ENCODE measurements around the gene CCNK.

Gene CCNK

GRCh38 chr14:99445931-99446330 lies 35.3 kb upstream of the CCNK start:
- Histone ChIP-seq H3K36me3 (ENCODE audit: insufficient read depth, low read length) (peaks cover 77% of the 10 kb centered on the region), H3K4me1 (ENCODE audit: insufficient read depth, low read length) (no peaks in the 10 kb centered on the region), H3K4me3 (ENCODE audit: low read depth in 1 of 2, low read length in 2 of 2) (no peak overlapping the region), H3K27ac (ENCODE audit: low read length) (no peak overlapping the region), H3K9me3 (ENCODE audit: insufficient read depth, low read length, severe bottlenecking) (no peaks in the 10 kb centered on the region), H3K79me2 (ENCODE audit: insufficient read depth, low read length) (peaks cover 9% of the 10 kb centered on the region), H2AFZ (ENCODE audit: low read depth, low read length) (no peak overlapping the region), H3K9ac (ENCODE audit: low read depth, low read length) (no peak overlapping the region), H3K27me3 (ENCODE audit: insufficient read depth, low read length, poor library complexity) (no peaks in the 10 kb centered on the region), H3K4me2 (ENCODE audit: insufficient read depth, low read length) (no peak overlapping the region), H4K20me1 (ENCODE audit: insufficient read depth, low read length) (peaks cover 24% of the 10 kb centered on the region)
- ATAC-seq (ENCODE audit: insufficient read depth, low read depth) (no peak), DNase-seq (no peak)
- TF ChIP-seq EZH2 (IDR thresholded peaks at IDR 0.05; ENCODE audit: borderline replicate concordance, low read depth, low read length, severe bottlenecking): no peak
- TF ChIP-seq CTCF (IDR thresholded peaks at IDR 0.05; ENCODE audit: borderline replicate concordance, extremely low read depth, low read length, poor library complexity, severe bottlenecking): no peak

GRCh38 chr14:99447739-99448138 lies 33.5 kb upstream of the CCNK start:
- H3K9me3 ChIP-seq (ENCODE audit: insufficient read depth, low read length, severe bottlenecking): no peaks in the 10 kb centered on the region
- H4K20me1 ChIP-seq (ENCODE audit: insufficient read depth, low read length): peaks cover 18% of the 10 kb centered on the region
- no peak overlapping the region for H3K9ac ChIP-seq (ENCODE audit: low read depth, low read length)
- H3K36me3 ChIP-seq (ENCODE audit: insufficient read depth, low read length): peaks cover 78% of the 10 kb centered on the region
- no peak for DNase-seq
- H3K27ac ChIP-seq (ENCODE audit: low read length): no peak overlapping the region
- no peaks in the 10 kb centered on the region for H3K4me1 ChIP-seq (ENCODE audit: insufficient read depth, low read length)
- no peak overlapping the region for H3K4me2 ChIP-seq (ENCODE audit: insufficient read depth, low read length)
- peaks cover 9% of the 10 kb centered on the region for H3K79me2 ChIP-seq (ENCODE audit: insufficient read depth, low read length)
- TF ChIP-seq EZH2 (IDR thresholded peaks at IDR 0.05; ENCODE audit: borderline replicate concordance, low read depth, low read length, severe bottlenecking) (no peak), CTCF (IDR thresholded peaks at IDR 0.05; ENCODE audit: borderline replicate concordance, extremely low read depth, low read length, poor library complexity, severe bottlenecking) (no peak)
- H3K27me3 ChIP-seq (ENCODE audit: insufficient read depth, low read length, poor library complexity): no peaks in the 10 kb centered on the region
- no peak for ATAC-seq (ENCODE audit: insufficient read depth, low read depth)
- no peak overlapping the region for H2AFZ ChIP-seq (ENCODE audit: low read depth, low read length)
- no peak overlapping the region for H3K4me3 ChIP-seq (ENCODE audit: low read depth in 1 of 2, low read length in 2 of 2)

- Histone ChIP-seq H4K20me1 (ENCODE audit: insufficient read depth, low read length) (peaks cover 20% of the 10 kb centered on the region), H3K4me1 (ENCODE audit: insufficient read depth, low read length) (no peaks in the 10 kb centered on the region), H3K9ac (ENCODE audit: low read depth, low read length) (no peak overlapping the region), H3K9me3 (ENCODE audit: insufficient read depth, low read length, severe bottlenecking) (no peaks in the 10 kb centered on the region), H3K27ac (ENCODE audit: low read length) (no peak overlapping the region), H3K79me2 (ENCODE audit: insufficient read depth, low read length) (peaks cover 18% of the 10 kb centered on the region), H3K27me3 (ENCODE audit: insufficient read depth, low read length, poor library complexity) (no peaks in the 10 kb centered on the region), H3K36me3 (ENCODE audit: insufficient read depth, low read length) (peaks cover 82% of the 10 kb centered on the region), H3K4me2 (ENCODE audit: insufficient read depth, low read length) (no peak overlapping the region), H3K4me3 (ENCODE audit: low read depth in 1 of 2, low read length in 2 of 2) (no peak overlapping the region), H2AFZ (ENCODE audit: low read depth, low read length) (no peak overlapping the region)
- DNase-seq (no peak), ATAC-seq (ENCODE audit: insufficient read depth, low read depth) (no peak)
- TF ChIP-seq CTCF (IDR thresholded peaks at IDR 0.05; ENCODE audit: borderline replicate concordance, extremely low read depth, low read length, poor library complexity, severe bottlenecking): no peak
- TF ChIP-seq EZH2 (IDR thresholded peaks at IDR 0.05; ENCODE audit: borderline replicate concordance, low read depth, low read length, severe bottlenecking): no peak
These were observed 30.9 kb upstream of the CCNK start for GRCh38 chr14:99450266-99450665.

GRCh38 chr14:99451234-99451633 lies 30.0 kb upstream of the CCNK start:
- H4K20me1 ChIP-seq (ENCODE audit: insufficient read depth, low read length): peaks cover 24% of the 10 kb centered on the region
- no peaks in the 10 kb centered on the region for H3K27me3 ChIP-seq (ENCODE audit: insufficient read depth, low read length, poor library complexity)
- H3K4me3 ChIP-seq (ENCODE audit: low read depth in 1 of 2, low read length in 2 of 2): no peak overlapping the region
- no peak for DNase-seq
- H3K79me2 ChIP-seq (ENCODE audit: insufficient read depth, low read length): peaks cover 22% of the 10 kb centered on the region
- H3K27ac ChIP-seq (ENCODE audit: low read length): no peak overlapping the region
- ATAC-seq (ENCODE audit: insufficient read depth, low read depth): no peak
- TF ChIP-seq EZH2 (IDR thresholded peaks at IDR 0.05; ENCODE audit: borderline replicate concordance, low read depth, low read length, severe bottlenecking): no peak
- no peak for TF ChIP-seq CTCF (IDR thresholded peaks at IDR 0.05; ENCODE audit: borderline replicate concordance, extremely low read depth, low read length, poor library complexity, severe bottlenecking)
- H3K9me3 ChIP-seq (ENCODE audit: insufficient read depth, low read length, severe bottlenecking): no peaks in the 10 kb centered on the region
- H3K36me3 ChIP-seq (ENCODE audit: insufficient read depth, low read length): peaks cover 91% of the 10 kb centered on the region
- no peak overlapping the region for H3K4me2 ChIP-seq (ENCODE audit: insufficient read depth, low read length)
- no peak overlapping the region for H3K9ac ChIP-seq (ENCODE audit: low read depth, low read length)
- no peaks in the 10 kb centered on the region for H3K4me1 ChIP-seq (ENCODE audit: insufficient read depth, low read length)
- H2AFZ ChIP-seq (ENCODE audit: low read depth, low read length): no peak overlapping the region
